NCI-H1092 treated with DMSO at 0.1 percent for 48 hours (cell line): ENCODE data around the gene PTPRQ.

Experiments used
- DNase-seq: peaks from one replicate; lab custom pipeline; 2025; lab: John Stamatoyannopoulos, UW

PTPRQ gene

GRCh38 chr12:80702889-80703805 is 259.1 kb downstream of the PTPRQ start:
- DNase-seq = no peak

GRCh38 chr12:80704420-80704819 is 260.4 kb downstream of the PTPRQ start:
- no peak for DNase-seq

- no peak for DNase-seq
These were observed 263.2 kb downstream of the PTPRQ start, which contains the start of gene MYF6 for GRCh38 chr12:80707126-80707829. Gene MYF6, plus strand, starts transcription at chr12:80707634. Its CDS starts 86 bp downstream, at chr12:80707720.

GRCh38 chr12:80707830-80708258 is 263.8 kb downstream of the PTPRQ start:
- no peak for DNase-seq

- DNase-seq = no peak
These were observed 264.4 kb downstream of the PTPRQ start for GRCh38 chr12:80708259-80708974.

GRCh38 chr12:80708975-80709328 is 264.9 kb downstream of the PTPRQ start:
- no peak for DNase-seq

GRCh38 chr12:80709811-80710726 is 266.0 kb downstream of the PTPRQ start:
- no peak for DNase-seq

GRCh38 chr12:80710727-80711449 is 266.9 kb downstream of the PTPRQ start:
- DNase-seq = no peak

- DNase-seq = no peak
These were observed 267.8 kb downstream of the PTPRQ start for GRCh38 chr12:80711866-80712265.

- no peak for DNase-seq
These were observed 268.8 kb downstream of the PTPRQ start for GRCh38 chr12:80712866-80713265.

- no peak for DNase-seq
These were observed 269.4 kb downstream of the PTPRQ start for GRCh38 chr12:80713419-80713818.

- no peak for DNase-seq
These were observed 270.0 kb downstream of the PTPRQ start for GRCh38 chr12:80714055-80714454.

GRCh38 chr12:80714846-80715245 is 270.8 kb downstream of the PTPRQ start:
- no peak for DNase-seq

- no peak for DNase-seq
These were observed 271.7 kb downstream of the PTPRQ start for GRCh38 chr12:80715713-80716249.

- DNase-seq = no peak
These were observed 272.8 kb downstream of the PTPRQ start, which contains the start of gene MYF5 for GRCh38 chr12:80716696-80717469. Gene MYF5, plus strand, starts transcription at chr12:80716912. Its CDS starts 152 bp downstream, at chr12:80717064.

- DNase-seq = no peak
These were observed 273.8 kb downstream of the PTPRQ start for GRCh38 chr12:80717856-80718255.

GRCh38 chr12:80720516-80720915 is 276.5 kb downstream of the PTPRQ start:
- DNase-seq = no peak

GRCh38 chr12:80721326-80721725 is 277.3 kb downstream of the PTPRQ start:
- no peak for DNase-seq
